ENCODE measurements around the gene LDHD. TPM values are rescaled to one million over a fixed set of nuclear protein-coding genes. Genes with fewer than 3 reads are reported as not detected.

Gene LDHD
- total and polyA plus RNA-seq, 9 of the 15 experiments (the other 6 are each of a cell fraction or from before 2014, with no cell fraction given) = 0.19 to 0.86 (median 0.54) TPM; not detected in 3

DNA sequence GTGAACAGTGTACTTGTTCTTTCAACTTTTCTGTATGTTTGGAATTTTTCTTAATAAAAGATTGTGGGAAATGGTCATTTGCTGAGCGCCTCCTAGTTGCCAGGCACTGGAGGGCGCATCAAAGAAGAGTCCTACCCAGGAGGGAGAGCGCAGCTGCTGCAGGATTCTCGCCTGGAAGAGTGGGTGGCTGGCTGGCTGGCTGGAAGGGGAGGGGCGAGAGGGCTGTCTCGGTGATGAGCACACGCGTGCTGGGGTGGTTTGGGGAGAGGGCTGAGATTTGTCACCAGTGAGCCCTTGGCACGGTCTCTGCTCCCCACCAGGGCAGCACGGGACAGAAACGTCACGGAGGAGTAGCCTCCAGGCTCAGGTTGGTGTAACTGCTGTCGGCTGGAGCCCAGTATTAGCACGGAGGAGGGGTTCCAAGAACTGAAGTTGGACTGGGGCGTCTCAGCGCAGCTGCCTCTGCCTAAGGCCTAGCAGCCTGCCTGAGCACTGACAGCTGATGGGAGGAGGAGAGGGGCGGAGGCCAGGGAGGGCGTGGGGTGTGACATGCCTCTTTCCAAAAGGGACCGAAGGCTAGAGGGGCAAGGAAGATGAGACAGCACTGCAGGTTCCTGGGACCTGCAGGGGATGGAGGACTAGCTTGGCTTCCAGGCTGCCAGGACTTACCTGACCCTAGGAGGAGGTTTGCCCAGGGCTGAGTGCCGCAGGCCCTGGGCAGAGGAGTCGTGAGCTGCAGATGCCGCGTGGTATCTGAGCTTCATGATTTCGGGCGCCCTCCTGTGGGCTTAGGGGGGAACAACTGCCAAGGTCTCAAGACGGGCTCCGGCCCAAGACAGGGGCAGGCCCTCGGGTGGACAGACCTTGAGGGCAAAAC is 5.7 kb downstream of the LDHD start (continued):
- peak; percentile 40 for TF ChIP-seq EP300 (IDR thresholded peaks at IDR 0.05; ENCODE audit: low read length)
- no peak; a peak in 1 of 4 replicates for TF ChIP-seq KDM4B (IDR thresholded peaks at IDR 0.05; ENCODE audit: borderline replicate concordance in 2 of 2, low read depth in 1 of 2)
- TF ChIP-seq ZEB2 (IDR thresholded peaks at IDR 0.05) = peak; percentile 47; the same call in 1 of the 2 replicates
- TF ChIP-seq, protein P1, sequence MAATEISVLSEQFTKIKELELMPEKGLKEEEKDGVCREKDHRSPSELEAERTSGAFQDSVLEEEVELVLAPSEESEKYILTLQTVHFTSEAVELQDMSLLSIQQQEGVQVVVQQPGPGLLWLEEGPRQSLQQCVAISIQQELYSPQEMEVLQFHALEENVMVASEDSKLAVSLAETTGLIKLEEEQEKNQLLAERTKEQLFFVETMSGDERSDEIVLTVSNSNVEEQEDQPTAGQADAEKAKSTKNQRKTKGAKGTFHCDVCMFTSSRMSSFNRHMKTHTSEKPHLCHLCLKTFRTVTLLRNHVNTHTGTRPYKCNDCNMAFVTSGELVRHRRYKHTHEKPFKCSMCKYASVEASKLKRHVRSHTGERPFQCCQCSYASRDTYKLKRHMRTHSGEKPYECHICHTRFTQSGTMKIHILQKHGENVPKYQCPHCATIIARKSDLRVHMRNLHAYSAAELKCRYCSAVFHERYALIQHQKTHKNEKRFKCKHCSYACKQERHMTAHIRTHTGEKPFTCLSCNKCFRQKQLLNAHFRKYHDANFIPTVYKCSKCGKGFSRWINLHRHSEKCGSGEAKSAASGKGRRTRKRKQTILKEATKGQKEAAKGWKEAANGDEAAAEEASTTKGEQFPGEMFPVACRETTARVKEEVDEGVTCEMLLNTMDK (IDR thresholded peaks at IDR 0.05; ENCODE audit: borderline replicate concordance, insufficient read depth, low read depth, low read length, poor library complexity, severe bottlenecking) = peak; percentile 46
- no peak for TF ChIP-seq ZNF232 (CRISPR knock-in tag; IDR thresholded peaks at IDR 0.05)
- TF ChIP-seq, protein P2, sequence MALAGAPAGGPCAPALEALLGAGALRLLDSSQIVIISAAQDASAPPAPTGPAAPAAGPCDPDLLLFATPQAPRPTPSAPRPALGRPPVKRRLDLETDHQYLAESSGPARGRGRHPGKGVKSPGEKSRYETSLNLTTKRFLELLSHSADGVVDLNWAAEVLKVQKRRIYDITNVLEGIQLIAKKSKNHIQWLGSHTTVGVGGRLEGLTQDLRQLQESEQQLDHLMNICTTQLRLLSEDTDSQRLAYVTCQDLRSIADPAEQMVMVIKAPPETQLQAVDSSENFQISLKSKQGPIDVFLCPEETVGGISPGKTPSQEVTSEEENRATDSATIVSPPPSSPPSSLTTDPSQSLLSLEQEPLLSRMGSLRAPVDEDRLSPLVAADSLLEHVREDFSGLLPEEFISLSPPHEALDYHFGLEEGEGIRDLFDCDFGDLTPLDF (CRISPR knock-in tag; IDR thresholded peaks at IDR 0.05) = no peak; the same call in 1 of the 2 replicates
- peak; percentile 9; the same call in 1 of the 2 replicates for TF ChIP-seq ZNF316 (IDR thresholded peaks at IDR 0.05)
- TF ChIP-seq, protein P3, sequence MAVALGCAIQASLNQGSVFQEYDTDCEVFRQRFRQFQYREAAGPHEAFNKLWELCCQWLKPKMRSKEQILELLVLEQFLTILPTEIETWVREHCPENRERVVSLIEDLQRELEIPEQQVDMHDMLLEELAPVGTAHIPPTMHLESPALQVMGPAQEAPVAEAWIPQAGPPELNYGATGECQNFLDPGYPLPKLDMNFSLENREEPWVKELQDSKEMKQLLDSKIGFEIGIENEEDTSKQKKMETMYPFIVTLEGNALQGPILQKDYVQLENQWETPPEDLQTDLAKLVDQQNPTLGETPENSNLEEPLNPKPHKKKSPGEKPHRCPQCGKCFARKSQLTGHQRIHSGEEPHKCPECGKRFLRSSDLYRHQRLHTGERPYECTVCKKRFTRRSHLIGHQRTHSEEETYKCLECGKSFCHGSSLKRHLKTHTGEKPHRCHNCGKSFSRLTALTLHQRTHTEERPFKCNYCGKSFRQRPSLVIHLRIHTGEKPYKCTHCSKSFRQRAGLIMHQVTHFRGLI (CRISPR knock-in tag; IDR thresholded peaks at IDR 0.05) = no peak
- TF ChIP-seq, protein P4, sequence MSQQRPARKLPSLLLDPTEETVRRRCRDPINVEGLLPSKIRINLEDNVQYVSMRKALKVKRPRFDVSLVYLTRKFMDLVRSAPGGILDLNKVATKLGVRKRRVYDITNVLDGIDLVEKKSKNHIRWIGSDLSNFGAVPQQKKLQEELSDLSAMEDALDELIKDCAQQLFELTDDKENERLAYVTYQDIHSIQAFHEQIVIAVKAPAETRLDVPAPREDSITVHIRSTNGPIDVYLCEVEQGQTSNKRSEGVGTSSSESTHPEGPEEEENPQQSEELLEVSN (IDR thresholded peaks at IDR 0.05; ENCODE audit: borderline replicate concordance in 1 of 2, extremely low read depth in 1 of 2, insufficient read depth in 1 of 2, insufficient read length in 1 of 2, low read depth in 1 of 2, low read length in 1 of 2, poor library complexity in 1 of 2, severe bottlenecking in 1 of 2) = peak; percentile 17 to 55
- TF ChIP-seq EZH2 (IDR thresholded peaks at IDR 0.05; ENCODE audit: borderline replicate concordance, low read depth, low read length) = no peak
- TF ChIP-seq, protein P5, sequence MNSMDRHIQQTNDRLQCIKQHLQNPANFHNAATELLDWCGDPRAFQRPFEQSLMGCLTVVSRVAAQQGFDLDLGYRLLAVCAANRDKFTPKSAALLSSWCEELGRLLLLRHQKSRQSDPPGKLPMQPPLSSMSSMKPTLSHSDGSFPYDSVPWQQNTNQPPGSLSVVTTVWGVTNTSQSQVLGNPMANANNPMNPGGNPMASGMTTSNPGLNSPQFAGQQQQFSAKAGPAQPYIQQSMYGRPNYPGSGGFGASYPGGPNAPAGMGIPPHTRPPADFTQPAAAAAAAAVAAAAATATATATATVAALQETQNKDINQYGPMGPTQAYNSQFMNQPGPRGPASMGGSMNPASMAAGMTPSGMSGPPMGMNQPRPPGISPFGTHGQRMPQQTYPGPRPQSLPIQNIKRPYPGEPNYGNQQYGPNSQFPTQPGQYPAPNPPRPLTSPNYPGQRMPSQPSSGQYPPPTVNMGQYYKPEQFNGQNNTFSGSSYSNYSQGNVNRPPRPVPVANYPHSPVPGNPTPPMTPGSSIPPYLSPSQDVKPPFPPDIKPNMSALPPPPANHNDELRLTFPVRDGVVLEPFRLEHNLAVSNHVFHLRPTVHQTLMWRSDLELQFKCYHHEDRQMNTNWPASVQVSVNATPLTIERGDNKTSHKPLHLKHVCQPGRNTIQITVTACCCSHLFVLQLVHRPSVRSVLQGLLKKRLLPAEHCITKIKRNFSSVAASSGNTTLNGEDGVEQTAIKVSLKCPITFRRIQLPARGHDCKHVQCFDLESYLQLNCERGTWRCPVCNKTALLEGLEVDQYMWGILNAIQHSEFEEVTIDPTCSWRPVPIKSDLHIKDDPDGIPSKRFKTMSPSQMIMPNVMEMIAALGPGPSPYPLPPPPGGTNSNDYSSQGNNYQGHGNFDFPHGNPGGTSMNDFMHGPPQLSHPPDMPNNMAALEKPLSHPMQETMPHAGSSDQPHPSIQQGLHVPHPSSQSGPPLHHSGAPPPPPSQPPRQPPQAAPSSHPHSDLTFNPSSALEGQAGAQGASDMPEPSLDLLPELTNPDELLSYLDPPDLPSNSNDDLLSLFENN (IDR thresholded peaks at IDR 0.05; ENCODE audit: low read depth in 2 of 2, low read length in 2 of 2) = peak in 1 of 2 experiments; percentile 64; a peak in 1 of 4 replicates
- no peak for TF ChIP-seq ZNF133 (CRISPR knock-in tag; IDR thresholded peaks at IDR 0.05)
- no peak for TF ChIP-seq PCBP1 (IDR thresholded peaks at IDR 0.05; ENCODE audit: low read depth, low read length, poor library complexity, severe bottlenecking)
- TF ChIP-seq ZBTB17 (CRISPR knock-in tag; IDR thresholded peaks at IDR 0.05) = peak; percentile 52; the same call in 1 of the 2 replicates
- no peak for TF ChIP-seq TAL1 (IDR thresholded peaks at IDR 0.05)
- TF ChIP-seq POLR2A (conservative IDR thresholded peaks at IDR 0.05) = peak; percentile 25; the same call in 1 of the 2 replicates
- no peak for TF ChIP-seq SREBF2 (CRISPR knock-in tag; IDR thresholded peaks at IDR 0.05)
